B cell (primary cell): ENCODE results near the gene DLK2.

ENCODE experiments used
- EZH2 ChIP-seq: IDR thresholded peaks from 2 replicates; pipeline ENCODE4 v1.6.1; 2012; ENCODE audit warnings: borderline replicate concordance, low read depth, mild to moderate bottlenecking, moderate library complexity, low read length; ENCODE audit not compliant: insufficient read depth, poor library complexity, severe bottlenecking
- TF ChIP-seq, protein P1 (sequence below): fragments of 200-600 bp; IDR thresholded peaks from one replicate; pipeline ENCODE4 v1.8.0; 2022; ENCODE audit warnings: antibody characterized with exemption, mild to moderate bottlenecking

DNA sequence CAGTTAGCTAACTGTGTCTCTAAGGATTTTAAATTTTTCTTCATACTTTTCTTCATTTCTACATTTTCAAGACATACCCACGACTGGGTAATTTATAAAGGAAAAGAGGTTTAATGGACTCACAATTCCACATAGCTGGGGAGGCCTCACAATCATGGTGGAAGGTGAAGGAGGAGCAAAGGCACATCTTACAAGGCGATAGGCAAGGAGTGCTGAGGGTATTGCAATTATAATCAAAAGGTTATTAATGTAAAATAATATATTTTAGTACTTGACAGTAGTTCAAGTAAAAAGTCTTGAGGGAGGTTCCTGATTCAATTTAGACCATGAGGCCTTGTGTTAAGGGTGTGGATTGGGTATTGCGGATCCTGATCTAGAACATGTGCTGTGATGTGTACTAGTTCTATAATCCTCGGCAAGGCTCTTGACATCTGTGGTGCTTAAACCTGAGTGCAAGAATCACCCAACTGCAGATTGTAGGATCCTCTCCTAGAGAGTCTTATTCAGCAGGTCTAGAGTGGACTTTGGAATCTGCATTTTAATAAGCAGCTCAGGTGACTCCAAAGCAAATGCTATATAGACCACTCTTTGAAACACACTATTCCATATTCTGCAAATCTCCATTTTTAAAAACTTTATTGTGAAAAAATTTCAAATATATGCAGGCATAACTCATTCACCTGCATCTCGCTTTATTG, 35.2 kb downstream of the DLK2 start:
- TF ChIP-seq, protein P1, sequence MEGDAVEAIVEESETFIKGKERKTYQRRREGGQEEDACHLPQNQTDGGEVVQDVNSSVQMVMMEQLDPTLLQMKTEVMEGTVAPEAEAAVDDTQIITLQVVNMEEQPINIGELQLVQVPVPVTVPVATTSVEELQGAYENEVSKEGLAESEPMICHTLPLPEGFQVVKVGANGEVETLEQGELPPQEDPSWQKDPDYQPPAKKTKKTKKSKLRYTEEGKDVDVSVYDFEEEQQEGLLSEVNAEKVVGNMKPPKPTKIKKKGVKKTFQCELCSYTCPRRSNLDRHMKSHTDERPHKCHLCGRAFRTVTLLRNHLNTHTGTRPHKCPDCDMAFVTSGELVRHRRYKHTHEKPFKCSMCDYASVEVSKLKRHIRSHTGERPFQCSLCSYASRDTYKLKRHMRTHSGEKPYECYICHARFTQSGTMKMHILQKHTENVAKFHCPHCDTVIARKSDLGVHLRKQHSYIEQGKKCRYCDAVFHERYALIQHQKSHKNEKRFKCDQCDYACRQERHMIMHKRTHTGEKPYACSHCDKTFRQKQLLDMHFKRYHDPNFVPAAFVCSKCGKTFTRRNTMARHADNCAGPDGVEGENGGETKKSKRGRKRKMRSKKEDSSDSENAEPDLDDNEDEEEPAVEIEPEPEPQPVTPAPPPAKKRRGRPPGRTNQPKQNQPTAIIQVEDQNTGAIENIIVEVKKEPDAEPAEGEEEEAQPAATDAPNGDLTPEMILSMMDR: no peak
- TF ChIP-seq EZH2: no peak
